ENCODE measurements around the gene YLPM1.
A peak's percentile ranks its signal among the peaks of the same experiment; 100 is the strongest.

Gene YLPM1

GRCh38 chr14:74875941-74876913, 113.1 kb downstream of the YLPM1 start, which contains the start of gene PROX2:
Gene PROX2 (minus strand): TSS chr14:74876145. CDS start chr14:74863834, 12,311 bp downstream.
- DNase-seq (ENCODE audit: low read depth), result peak; percentile 14

- DNase-seq (ENCODE audit: low read depth), result no peak
These were observed 116.5 kb downstream of the YLPM1 start for GRCh38 chr14:74879427-74880182.

- peak; percentile 80 for DNase-seq (ENCODE audit: low read depth)
These were observed 118.5 kb downstream of the YLPM1 start, which contains the start of gene DLST for GRCh38 chr14:74881431-74882102. Gene DLST (plus strand): TSS chr14:74881916. CDS start chr14:74881954, 38 bp downstream.

- peak; percentile 29 for DNase-seq (ENCODE audit: low read depth)
These were observed 119.2 kb downstream of the YLPM1 start for GRCh38 chr14:74882103-74882920.
